RCC 7860 (cell line): ENCODE results near the gene TMEM242.

Experiments
- DNase-seq: peaks from one replicate; pipeline ENCODE4 v3.0.0-alpha.2; 2015; ENCODE audit warnings: low spot score
- FAIRE-seq: peaks from 2 replicates; lab custom pipeline; 2012; peaks lifted over from hg19 to GRCh38; lab: Jason Lieb, UNC

The TMEM242 gene

DNA sequence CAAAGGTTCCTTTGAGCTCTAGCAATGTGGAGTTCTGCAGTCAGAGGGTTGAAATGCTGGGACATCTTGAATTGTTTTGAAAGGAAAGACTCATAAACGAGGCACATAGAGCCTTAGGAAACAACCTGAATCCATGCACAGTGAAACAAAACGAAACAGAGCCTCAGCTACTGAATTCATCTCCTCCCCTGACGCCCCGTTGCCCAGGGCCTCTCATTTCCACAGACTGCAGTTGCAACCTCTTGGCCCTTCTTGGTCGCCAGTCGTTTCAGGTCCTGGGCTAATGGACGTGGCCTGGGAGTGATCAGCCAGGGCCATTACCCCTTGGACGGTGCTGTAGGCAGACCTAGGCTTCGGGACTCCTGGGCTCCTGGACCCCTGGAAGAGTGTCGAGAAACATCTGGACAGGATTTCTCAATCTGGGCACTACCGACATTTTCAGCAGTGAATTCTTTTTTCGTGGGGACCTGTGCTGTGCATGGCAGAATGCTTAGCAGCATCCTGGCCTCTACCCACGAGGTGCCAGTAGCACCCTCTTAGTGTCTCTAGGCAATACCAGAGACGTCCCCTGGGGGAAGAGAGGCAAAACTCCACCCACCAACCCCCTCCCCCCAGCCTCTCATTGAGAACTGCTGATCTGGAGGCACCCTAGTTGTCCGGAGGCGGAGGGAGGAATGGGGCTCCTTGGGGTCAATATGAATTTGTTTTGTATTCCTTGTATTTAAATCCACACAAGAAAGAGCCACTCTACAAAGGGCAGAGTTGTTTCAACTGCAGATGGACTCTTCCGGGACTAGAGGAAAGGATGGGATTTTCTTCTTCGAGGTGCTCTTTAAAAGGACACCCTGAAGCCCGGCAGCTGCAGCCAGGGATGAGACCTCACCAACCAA is 50.2 kb downstream of the TMEM242 start:
- DNase-seq (no peak), FAIRE-seq (no peak)

DNA sequence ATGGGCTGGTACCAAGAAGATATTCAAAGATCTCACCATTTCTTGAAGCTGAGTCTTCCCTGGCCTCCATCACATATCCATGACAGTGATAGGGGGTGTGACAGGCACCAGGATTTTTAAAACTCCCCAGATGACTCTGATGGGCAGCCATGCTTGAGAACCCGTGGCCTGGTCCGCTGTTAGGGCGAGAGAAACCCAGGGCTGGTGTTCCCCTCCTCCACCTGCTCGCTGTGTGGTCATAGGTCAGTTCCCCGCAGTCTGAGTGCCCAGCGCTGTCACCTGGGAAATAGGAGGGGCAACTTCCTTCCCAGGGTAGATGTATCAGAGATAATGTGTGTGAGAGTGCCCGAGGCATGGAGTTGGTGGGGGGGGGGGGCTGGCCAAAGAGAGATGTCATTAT is 50.9 kb downstream of the TMEM242 start:
- FAIRE-seq (no peak), DNase-seq (no peak)

DNA sequence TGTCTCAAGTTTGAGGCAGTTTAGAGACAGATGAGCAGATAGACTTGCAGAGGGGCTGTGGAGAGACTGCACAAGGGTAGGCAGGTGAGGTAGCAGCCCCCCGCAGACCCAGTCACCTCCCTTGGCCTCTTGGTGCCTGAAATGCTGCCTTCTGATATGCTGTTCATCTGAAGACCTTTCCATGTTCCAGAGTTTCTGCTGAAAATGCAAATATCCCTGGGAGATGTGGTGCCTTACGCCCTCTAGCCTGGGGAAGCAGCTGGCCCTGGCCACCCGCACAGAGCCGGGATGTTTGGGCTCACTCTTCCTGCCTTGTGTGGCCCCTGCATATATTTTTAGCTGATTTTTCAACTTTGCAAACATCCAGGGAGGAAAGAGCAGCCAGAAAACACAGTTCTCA is 51.4 kb downstream of the TMEM242 start:
- no peak for FAIRE-seq

DNA sequence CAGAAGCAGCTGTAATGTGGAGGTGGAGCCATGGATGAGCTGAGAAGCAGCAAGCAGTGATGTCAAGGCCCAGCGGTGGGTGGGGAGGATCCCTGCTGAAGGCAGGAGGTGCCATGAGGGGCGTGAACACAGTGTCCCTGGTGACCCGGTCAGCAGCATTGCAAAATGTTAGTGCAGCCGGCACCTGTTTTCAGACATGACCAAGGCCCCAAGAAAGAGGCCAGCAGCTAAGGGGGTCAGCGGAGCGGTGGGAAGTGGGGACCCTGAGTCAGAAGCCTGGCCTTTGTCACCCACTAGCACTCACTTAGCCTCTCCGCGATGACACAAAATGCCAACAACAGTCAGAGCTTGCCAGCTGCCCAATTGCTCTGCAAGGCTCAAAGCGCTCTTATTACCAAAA is 51.9 kb downstream of the TMEM242 start:
- DNase-seq: no peak
- no peak for FAIRE-seq

More for the DNA sequence above, 51.4 kb downstream of the TMEM242 start:
- no peak for DNase-seq

DNA sequence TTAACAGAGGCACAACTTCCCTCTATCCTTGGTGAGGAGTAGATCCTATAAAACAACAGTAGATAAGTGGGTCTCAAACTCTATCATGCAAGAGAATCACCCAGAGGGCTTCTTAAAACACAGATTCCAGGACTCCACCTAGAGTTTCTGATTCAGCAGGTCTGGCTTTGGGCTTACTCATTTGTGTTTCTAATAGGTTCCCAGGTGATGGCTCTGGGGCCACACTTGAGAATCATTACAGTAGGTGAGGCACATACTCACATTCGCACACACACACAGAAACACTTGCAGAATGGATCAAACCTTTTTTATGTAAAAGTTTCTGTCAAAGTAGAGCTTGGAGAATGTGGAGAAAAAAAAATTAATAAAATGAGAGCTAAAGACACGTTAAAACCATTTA is 52.4 kb downstream of the TMEM242 start:
- DNase-seq: no peak
- no peak for FAIRE-seq

DNA sequence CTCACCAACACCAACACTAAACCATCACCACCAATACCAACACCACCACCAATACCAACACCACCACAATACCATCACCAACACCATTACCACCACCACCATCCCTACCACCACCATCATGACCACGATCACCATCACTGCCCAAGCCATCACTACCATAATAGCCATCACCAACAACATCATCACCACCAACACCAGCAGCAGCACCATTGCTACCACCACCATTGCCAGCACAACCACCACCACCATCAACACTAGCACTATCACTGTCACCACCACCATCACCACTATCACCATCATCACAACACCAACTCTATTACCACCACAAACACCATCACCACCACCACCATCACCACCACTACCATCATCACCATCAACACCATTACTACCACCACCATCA is 53.0 kb downstream of the TMEM242 start:
- DNase-seq (no peak), FAIRE-seq (no peak)

DNA sequence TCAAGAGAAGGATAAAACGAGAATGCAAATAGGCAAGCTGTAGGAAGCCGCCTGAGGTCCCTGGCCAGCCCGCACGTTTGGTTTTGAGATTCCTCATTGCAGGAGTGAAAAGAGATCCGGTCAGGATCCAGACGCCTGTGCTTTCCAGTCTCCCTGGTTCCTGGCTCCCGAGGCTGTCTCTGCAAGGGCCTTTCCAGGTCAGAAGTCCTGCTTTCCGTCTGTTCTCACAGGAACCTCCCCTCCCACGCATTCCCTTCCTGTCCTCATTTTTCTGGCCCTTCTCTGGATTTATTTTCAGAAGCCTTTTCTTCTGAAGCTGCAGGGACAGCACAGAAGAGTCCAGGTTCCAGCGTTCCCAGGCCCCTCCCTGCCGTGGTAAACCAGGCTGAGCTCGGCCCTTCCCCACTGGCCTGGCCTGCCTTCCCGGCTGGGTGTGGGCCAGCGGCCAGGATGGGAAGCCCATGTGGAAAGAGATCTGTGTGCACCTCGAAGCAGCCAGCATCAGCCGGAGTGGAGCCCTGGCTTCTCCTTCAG is 54.0 kb downstream of the TMEM242 start:
- FAIRE-seq (no peak), DNase-seq (no peak)

DNA sequence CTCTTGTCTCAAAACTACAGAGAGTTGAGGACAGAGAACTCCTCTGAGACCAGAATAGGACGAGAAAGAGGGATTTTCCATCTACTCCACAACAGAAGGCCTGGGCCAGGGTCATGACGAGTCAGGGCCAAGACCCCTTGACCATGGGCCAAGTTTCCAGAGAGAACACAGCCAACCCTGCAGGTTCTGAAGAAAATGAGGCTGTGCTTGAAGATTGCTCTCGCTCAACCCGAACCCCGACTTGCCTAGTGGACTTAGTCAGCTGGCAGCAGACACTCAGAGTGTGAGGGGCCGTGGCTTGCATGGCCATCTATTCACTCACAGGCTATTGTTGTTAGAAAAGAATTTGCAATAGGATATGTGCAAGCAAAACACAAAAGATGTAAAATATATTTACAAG is 54.5 kb downstream of the TMEM242 start:
- no peak for FAIRE-seq
- DNase-seq: no peak

DNA sequence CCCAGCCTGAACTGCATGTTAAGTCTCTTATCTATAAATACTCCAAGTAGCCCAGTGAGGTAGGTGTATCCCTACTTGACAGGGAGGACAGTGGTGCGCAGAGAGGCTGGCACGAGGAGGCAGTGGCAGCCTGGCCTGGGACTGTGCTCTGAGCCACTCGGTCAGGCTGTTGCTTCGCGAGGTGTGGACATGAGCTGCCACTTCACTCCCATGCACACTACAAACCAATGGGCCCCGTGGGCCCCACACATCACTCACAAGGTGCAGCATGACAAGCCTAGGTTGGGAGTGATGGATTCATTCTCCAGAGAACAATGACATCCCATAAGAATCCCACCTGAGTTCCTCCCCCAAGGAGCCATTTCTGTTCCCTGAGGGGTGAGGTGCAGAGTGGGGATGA is 54.9 kb downstream of the TMEM242 start:
- no peak for FAIRE-seq
- no peak for DNase-seq

DNA sequence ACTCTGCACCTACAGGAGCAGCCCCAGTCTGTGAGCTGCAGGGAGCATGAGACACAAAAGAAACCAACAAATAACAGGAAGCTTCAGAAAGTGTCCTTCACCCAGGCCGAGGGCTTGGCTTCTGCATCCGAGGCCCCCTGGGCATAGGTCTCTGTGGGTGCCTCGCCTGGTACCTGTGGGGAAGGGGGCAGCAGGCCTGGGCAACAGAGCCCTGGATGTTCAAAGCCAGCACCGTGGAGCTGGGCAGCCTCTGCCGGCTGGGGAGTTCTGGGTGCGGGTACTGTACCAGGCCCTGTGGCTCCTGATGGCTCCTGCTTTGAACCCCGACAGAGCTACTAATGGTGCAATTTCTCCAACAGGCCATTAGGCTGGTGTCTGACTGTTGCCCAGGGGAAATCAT is 55.7 kb downstream of the TMEM242 start:
- FAIRE-seq: no peak
- no peak for DNase-seq

DNA sequence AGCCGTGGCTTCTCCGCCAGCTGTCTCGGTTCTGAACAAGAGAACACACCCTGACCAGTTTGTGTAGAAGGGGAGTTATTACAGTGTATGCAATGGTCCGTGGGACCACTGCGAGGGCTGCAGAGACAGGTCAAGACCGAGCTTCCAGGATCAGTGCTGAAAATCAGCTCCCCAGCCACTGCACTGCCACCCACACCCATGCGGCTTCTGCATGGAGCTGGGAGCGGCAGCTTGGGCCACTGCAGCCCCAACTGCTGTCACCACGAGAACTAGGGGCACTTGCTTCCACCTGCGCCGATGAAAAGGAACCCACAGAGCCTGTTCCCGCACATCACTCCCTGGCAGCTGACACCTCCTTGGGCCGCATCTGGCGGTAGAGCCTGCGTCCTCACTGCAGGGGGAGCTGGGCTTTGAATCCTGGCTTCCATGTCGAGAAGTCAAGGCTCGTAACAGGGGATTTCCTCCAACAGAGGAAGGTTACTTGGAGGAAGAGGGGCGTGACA is 56.2 kb downstream of the TMEM242 start:
- no peak for FAIRE-seq
- DNase-seq: no peak

DNA sequence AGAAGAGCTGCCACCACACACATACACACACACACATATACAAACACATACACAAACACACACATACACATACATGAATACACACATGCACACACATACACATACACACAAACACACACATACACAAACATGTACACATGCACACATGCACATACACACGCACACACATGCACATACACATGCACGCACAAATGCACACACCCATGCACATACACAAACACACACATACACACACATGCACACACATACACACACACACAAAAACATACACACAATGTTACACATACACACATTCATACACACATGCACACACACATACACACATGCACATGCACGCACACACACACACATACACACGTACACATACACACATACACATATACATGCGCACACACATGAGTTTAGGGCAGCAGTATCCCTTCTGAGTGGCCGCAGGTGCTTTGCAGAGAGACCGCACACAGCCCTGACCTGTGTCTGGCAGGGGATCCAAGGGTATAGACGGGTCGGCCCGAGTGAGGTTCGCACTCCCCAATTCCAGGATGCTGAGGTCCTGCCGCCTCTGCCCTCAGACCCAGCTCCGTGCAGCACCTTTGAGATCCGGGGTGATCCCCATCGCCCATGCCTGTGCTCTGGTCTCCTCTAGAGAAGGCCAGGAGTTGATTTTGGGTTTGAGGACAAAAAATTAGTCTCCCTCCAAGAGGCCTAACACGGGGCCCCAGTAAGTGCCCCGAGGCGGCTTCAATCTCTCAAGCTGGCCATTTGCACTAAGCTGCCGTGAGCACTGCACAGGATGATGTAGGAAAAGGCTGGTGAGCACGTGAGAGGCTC is 56.8 kb downstream of the TMEM242 start:
- DNase-seq (no peak), FAIRE-seq (no peak)

DNA sequence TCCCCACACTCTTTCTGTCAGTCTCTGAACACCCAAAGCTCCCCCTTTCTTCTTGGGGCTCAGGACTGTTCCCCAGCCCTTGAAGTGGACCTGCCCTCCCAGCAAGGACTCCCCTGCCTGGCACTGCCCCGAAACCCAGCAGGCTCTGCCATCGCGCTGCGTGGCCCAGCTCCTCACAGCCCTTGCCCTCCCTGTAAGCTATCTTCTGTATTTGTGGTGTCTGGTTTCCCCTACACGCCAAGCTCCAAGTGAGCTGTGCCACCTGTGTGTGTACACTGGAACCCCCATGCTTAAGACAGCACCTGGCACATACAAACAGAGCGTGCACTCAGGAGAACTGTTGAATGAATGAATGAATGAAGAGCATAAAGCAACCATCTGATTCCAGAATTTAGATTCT is 57.7 kb downstream of the TMEM242 start:
- FAIRE-seq (no peak), DNase-seq (no peak)

DNA sequence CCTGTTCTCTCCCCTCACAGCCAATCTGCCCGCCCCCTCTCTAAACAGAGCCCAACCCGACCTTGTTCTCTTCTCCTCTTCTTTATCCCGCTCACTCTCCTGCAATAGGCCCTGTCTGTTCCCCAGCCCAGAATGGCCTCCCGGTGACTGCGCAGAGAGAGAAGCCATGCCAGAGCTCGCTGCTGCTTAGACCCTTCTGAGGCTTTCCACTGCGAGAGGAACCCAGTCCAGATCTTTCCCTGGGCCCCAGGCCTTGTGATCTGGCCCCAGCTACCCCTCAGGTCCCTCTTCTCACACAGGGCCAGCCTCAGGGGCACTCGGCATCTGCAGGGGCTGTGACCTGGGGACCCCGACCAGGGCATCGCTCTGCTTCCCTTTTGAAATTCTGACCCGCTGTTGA is 58.1 kb downstream of the TMEM242 start:
- DNase-seq: no peak
- FAIRE-seq: no peak

DNA sequence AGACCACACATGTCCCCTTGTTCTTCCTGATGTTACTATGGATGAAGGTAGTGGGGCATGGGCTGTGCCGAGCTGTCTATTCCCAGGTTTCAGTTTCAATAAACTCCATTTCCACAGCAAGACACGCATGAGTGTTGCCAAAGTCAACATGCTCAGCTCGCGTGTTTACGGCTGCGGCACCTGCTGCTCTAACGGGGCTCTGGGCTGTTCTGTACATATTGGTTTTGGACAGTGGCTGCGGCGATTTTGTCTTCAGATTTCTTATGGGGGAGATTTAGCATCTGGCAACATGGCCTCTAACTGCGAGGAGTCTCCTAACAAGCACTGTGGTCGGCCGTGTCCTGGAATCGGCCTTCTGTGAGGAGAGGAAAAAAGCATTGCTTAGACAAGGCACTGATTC is 58.6 kb downstream of the TMEM242 start:
- DNase-seq (no peak), FAIRE-seq (no peak)

DNA sequence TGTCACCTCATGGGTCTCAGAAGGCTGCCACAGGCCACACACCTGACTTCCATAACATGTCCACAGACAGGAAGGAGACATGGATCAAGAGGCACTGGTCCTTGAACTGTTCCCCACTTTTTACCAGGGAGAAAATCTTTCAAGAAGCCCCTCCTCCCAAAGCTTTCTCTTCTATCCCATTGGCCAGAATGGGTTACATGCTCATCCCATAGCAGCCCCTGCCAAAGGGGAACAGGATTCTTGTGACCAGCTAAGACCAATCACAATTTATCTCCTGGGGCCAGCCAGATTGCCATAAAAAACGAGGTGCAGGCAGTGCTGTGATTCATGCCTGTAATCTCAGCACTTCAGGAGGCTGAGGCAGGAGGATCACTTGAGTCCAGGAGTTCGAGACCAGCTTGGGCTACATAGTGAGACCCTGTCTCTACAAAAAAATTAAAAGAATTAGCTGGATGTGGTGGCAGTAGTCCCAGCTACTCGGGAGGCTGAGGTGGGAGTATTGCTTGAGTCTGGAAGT is 59.4 kb downstream of the TMEM242 start:
- FAIRE-seq: no peak

DNA sequence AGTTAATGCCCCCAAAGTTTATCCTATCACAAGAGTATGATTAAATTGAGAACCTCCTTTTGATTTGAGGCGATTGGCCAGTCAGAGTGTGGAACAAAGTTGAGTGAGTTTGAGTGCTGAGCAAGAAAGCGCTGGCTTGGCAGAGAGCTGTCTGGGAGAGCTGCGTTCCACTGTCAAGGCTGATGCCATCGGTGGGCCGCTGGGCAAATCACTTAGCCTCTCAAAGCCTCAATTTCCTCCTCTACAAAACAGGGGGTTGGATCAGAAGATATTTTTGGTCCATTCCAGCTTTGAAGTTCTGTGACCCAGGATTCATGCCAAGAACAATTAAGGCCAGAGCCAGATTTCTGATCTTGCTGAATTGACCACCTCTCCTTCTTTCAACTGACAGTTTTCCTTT is 60.2 kb downstream of the TMEM242 start:
- FAIRE-seq (no peak), DNase-seq (no peak)

More for the DNA sequence above, 59.4 kb downstream of the TMEM242 start:
- DNase-seq: no peak

DNA sequence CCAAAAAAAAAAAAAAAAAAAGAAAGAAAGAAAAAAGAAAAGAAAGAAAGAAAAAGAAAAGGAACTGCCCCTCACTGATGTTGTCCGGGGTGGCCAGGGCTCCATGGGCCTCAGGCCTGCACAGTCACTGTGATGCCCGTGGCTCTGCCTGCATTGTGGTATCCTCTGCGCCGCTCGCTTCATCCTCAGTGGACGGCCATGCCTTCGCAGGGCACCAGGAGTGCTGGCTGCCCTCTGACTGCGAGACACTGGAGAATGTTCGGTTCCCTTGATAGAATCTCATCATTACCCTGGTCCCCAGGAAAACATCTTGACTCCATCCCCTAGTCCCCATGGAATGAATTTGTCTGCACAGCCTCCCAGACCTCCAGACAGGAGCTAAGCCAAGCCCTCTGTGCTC is 61.7 kb downstream of the TMEM242 start:
- DNase-seq: no peak
- FAIRE-seq: no peak

DNA sequence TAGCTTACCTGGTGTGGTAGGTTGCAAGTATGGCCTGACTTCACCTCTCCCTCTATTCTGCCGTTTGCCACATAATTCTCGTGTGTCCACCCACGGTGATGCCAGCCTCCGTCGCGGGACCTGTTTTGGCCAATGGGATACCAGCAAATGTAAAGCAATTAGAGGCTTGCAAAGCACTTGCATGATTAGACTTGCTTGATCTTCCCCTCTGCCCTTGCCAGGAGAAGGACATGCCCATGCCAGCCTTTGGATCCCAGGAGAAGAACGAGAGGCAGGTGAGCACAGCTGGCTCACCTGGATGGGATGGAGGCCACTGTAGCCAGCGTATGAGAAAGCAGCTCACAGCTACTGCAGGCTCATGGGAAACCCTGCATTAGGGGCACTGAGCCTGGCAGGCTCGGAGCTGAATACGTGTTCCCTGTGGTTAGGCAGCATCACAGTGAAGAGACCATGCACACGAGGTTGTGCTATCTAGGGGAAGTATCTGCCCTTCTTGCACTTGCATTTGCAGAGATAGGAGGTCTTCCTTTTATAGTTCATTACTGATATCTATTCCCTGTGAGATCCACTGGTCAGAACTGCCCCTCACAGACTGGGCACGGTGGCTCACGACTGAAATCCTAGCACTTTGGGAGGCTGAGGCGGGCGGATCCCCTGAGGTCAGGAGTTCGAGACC is 62.4 kb downstream of the TMEM242 start:
- DNase-seq: no peak
- no peak for FAIRE-seq

DNA sequence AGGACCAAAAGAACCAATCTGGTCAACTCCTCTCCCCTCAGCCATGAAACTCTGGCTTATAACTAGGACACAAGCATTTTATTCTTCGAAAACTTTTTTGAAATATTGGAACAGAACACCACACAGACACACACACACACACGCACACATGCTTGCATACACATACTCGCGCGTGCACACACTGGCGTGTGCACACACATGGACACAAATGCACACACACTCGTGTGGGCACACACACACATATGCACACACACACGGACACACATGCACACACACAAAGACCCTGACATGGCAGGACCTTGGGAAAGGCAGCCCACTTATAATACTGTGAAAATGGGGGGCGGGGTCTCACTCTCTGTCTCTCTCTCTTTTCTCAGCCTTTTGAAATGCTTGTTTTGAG is 63.9 kb downstream of the TMEM242 start:
- no peak for DNase-seq
- no peak for FAIRE-seq

DNA sequence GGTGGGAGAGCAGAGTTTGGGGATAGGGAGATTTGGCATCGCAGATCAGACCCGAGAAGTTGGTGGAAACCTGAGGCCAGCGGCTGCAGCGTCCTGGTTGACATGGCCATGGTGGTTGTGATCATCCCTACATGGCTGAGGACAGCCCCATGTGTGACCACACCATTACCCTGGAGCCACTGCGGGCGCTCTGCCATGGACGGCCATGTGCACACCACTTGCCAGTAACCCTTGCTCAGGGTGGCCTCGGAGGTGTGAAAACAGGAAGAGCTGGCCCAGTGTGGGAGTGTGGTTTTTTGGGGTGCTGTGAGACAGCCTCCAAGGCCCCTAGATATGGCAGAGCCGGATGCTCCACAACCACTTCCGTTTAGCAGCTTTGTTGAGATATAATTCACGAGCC is 64.4 kb downstream of the TMEM242 start:
- DNase-seq: no peak
- no peak for FAIRE-seq
